HEK293T (cell line): ENCODE data around the gene REXO5.

ENCODE experiments used
- BHLHE40 ChIP-seq: fragments of 450-650 bp; IDR thresholded peaks from 2 replicates; pipeline ENCODE4 v1.6.1; 2016; ENCODE audit warnings: mild to moderate bottlenecking, moderate library complexity, borderline replicate concordance
- FOXM1 ChIP-seq: fragments of 450-650 bp; IDR thresholded peaks from 2 replicates; pipeline ENCODE4 v1.6.1; 2017; ENCODE audit warnings: mild to moderate bottlenecking, borderline replicate concordance
- L3MBTL2 ChIP-seq: fragments of 450-650 bp; conservative IDR thresholded peaks from 2 replicates; pipeline ENCODE4 v1.6.1; 2016; ENCODE audit warnings: mild to moderate bottlenecking
- LEF1 ChIP-seq: fragments of 450-650 bp; IDR thresholded peaks from 2 replicates; pipeline ENCODE4 v1.6.1; 2017; ENCODE audit warnings: mild to moderate bottlenecking, borderline replicate concordance
- PKNOX1 ChIP-seq: fragments of 450-650 bp; IDR thresholded peaks from 2 replicates; pipeline ENCODE4 v1.6.1; 2016

- TF ChIP-seq LEF1 (no peak), FOXM1 (no peak), L3MBTL2 (no peak), BHLHE40 (no peak), PKNOX1 (no peak)
Observed at GRCh38 chr16:20846030-20846429, 39.7 kb downstream of the REXO5 start.
